ENCODE results near the gene AHCTF1.

GRCh38 chr1:246803373-246803772 lies 128.4 kb downstream of the AHCTF1 start:
- no peak for TF ChIP-seq CTCF (IDR thresholded peaks at IDR 0.05; ENCODE audit: insufficient read depth, low read length, poor library complexity, severe bottlenecking)
- no peak for TF ChIP-seq EZH2phosphoT487 (conservative IDR thresholded peaks at IDR 0.05; ENCODE audit: low read length)

Data from SU-DHL-6 (cell line).